ENCODE results near the gene ADK. TPM values are rescaled to one million over a fixed set of nuclear protein-coding genes. Genes with fewer than 3 reads are reported as not detected.

The ADK gene
- total RNA-seq, 3 donors from 2014 or later: 27.2 to 50.8 (median 40.0) TPM

DNA sequence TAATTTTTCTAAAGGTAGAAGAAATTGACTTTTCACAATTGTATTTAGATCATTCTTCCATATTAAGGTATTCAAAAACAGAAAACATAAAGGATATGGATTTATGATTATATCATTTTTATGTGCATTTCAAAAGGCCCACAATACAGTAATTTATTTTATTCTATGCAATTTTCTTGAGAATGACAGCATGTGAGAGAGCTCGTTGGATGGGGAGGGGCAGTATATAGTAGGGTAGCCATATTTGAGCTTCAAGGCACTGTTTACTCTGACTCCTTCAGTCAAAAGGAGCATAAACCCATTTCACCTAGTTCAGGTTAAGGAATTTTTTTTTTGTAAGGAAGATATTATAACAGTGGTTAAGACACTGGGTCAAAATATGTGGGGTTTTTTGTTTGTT lies 534.5 kb downstream of the ADK start:
- TF ChIP-seq, protein P1, sequence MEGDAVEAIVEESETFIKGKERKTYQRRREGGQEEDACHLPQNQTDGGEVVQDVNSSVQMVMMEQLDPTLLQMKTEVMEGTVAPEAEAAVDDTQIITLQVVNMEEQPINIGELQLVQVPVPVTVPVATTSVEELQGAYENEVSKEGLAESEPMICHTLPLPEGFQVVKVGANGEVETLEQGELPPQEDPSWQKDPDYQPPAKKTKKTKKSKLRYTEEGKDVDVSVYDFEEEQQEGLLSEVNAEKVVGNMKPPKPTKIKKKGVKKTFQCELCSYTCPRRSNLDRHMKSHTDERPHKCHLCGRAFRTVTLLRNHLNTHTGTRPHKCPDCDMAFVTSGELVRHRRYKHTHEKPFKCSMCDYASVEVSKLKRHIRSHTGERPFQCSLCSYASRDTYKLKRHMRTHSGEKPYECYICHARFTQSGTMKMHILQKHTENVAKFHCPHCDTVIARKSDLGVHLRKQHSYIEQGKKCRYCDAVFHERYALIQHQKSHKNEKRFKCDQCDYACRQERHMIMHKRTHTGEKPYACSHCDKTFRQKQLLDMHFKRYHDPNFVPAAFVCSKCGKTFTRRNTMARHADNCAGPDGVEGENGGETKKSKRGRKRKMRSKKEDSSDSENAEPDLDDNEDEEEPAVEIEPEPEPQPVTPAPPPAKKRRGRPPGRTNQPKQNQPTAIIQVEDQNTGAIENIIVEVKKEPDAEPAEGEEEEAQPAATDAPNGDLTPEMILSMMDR (IDR thresholded peaks at IDR 0.05): no peak
- TF ChIP-seq POLR2AphosphoS5 (IDR thresholded peaks at IDR 0.05) (no peak), POLR2A (IDR thresholded peaks at IDR 0.05) (no peak)
- intact Hi-C loops (cut with DNase I; ENCODE audit: low total_unique reads): no loop called here
- Histone ChIP-seq H3K27ac (no peak overlapping the region), H3K36me3 (no peaks in the 10 kb centered on the region), H3K27me3 (no peaks in the 10 kb centered on the region), H3K4me3 (no peak overlapping the region), H3K9me3 (no peaks in the 10 kb centered on the region), H3K4me1 (no peaks in the 10 kb centered on the region)
- no peak for DNase-seq (ENCODE audit: low spot score in 2 of 2)

DNA sequence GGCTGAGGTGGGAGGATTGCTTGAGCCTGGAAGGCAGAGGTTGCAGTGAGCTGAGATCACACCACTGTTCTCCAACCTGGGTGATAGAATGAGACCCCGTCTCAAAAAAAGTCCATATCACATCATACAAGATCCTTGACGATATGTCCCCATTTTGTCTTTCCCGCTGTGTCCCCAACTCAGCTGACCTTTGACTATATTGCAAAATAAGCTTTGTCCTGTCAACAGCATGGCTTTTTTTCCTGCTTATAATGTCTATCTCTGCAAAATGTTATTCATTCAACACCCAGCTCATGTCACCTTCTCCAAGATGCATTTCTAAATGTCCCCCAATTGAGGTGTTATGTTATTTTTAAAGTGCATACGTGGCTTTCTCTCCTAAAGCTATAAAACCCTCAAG lies 539.4 kb downstream of the ADK start:
- no peaks in the 10 kb centered on the region for H3K4me1 ChIP-seq
- H3K4me3 ChIP-seq: no peak overlapping the region
- intact Hi-C loops (cut with DNase I; ENCODE audit: low total_unique reads): no loop called here
- DNase-seq (ENCODE audit: low spot score in 2 of 2): no peak
- H3K27me3 ChIP-seq: no peaks in the 10 kb centered on the region
- H3K36me3 ChIP-seq: no peaks in the 10 kb centered on the region
- no peaks in the 10 kb centered on the region for H3K9me3 ChIP-seq
- TF ChIP-seq, protein P1 (IDR thresholded peaks at IDR 0.05): no peak
- no peak for TF ChIP-seq POLR2AphosphoS5 (IDR thresholded peaks at IDR 0.05)
- no peak for TF ChIP-seq POLR2A (IDR thresholded peaks at IDR 0.05)
- no peak overlapping the region for H3K27ac ChIP-seq

DNA sequence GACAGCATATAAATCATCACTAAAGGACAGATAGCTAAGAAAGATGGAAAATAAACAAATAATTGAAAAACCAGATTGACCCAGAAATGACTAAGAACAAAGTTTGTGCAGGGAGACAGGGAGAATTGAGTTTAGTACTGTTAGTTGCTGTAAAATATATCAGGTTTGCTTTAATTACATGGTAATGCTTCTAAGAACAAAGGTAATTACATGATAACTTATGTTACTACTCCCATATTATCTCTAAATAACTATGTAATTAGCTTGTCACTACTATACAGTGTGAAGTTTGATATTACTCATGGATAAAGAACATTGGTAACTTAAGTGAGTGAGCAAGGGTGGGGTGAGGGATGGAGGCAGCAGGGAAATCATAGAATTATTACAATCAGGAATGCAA lies 540.1 kb downstream of the ADK start:
- no peak for TF ChIP-seq POLR2A (IDR thresholded peaks at IDR 0.05)
- no peak for TF ChIP-seq POLR2AphosphoS5 (IDR thresholded peaks at IDR 0.05)
- TF ChIP-seq, protein P1 (IDR thresholded peaks at IDR 0.05): no peak
- no peaks in the 10 kb centered on the region for H3K4me1 ChIP-seq
- H3K27me3 ChIP-seq: no peaks in the 10 kb centered on the region
- intact Hi-C loops (cut with DNase I; ENCODE audit: low total_unique reads): no loop called here
- DNase-seq (ENCODE audit: low spot score in 2 of 2): no peak
- H3K4me3 ChIP-seq: no peak overlapping the region
- no peaks in the 10 kb centered on the region for H3K36me3 ChIP-seq
- no peak overlapping the region for H3K27ac ChIP-seq
- no peaks in the 10 kb centered on the region for H3K9me3 ChIP-seq

DNA sequence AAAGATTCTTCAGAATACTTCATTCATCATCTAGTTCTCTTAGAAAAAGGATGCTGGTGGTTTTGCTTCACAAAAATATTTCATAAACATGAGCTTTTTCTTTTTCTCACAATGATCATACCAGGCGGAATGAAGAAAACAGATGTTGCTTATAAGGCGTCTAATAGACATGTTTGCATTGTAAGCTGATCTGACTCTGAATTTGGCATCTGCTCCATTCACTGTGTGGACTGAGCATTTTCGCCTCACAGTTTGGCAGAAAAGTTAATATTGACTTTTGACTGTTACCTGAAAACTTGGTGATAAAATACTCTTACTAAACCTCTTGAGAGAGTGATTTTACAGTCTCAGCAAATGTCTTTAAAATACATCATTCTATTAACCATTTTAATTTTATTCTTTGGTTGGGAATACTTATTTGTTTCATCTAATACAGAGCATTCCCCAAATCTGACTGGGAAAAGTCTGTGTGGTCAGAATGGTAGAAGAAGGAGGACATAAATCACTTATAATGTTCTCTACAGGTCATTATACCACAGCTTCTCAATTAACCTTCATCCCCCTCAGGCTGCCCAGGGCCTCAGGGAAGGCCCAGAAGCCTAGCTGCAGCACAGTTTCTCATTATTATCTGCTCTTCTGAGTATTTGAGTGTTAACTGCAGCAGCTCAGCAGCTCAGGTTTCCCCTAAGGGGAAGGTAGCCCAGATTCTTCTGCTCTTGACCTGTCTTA lies 553.8 kb downstream of the ADK start:
- no peaks in the 10 kb centered on the region for H3K36me3 ChIP-seq

DNA sequence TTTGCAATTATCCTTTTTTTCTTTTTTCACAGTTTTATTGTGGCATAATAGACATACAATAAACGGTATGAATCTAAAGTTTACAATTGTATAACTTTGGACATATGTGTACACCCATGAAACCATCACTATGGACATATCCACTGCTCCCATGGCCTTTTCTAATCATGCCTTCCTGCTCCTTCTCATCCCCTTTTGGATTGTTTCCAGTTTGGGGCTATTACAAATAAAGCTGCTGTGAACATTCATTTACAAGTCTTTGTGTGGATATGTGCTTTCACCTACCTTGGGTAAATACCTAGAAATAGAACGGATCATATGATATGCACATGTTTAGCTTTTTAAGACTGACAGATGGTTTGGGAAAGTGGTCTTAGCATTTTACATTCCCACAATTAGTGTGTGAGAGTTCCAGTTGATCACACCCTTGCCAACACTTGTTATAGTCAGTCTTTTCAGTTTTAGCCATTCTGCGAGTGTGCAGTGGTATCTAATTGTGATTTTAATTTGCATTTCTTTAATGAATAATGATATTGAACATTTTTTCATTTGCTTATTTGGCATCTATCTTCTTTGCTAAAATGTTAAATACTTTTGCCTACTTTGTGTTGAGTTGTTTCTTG lies 554.4 kb downstream of the ADK start:
- Histone ChIP-seq H3K9me3 (no peaks in the 10 kb centered on the region), H3K36me3 (no peaks in the 10 kb centered on the region), H3K4me3 (no peak overlapping the region), H3K4me1 (no peaks in the 10 kb centered on the region), H3K27ac (no peak overlapping the region), H3K27me3 (no peaks in the 10 kb centered on the region)
- intact Hi-C loops (cut with DNase I; ENCODE audit: low total_unique reads): no loop called here
- no peak for DNase-seq (ENCODE audit: low spot score in 2 of 2)
- TF ChIP-seq POLR2A (IDR thresholded peaks at IDR 0.05) (no peak), POLR2AphosphoS5 (IDR thresholded peaks at IDR 0.05) (no peak)
- TF ChIP-seq, protein P1 (IDR thresholded peaks at IDR 0.05): no peak

More for the DNA sequence above, 553.8 kb downstream of the ADK start:
- no peak overlapping the region for H3K4me3 ChIP-seq
- intact Hi-C loops (cut with DNase I; ENCODE audit: low total_unique reads): no loop called here
- no peak for DNase-seq (ENCODE audit: low spot score in 2 of 2)
- no peaks in the 10 kb centered on the region for H3K4me1 ChIP-seq
- H3K27me3 ChIP-seq: no peaks in the 10 kb centered on the region
- TF ChIP-seq POLR2A (IDR thresholded peaks at IDR 0.05) (no peak), POLR2AphosphoS5 (IDR thresholded peaks at IDR 0.05) (no peak)
- TF ChIP-seq, protein P1 (IDR thresholded peaks at IDR 0.05): no peak
- no peak overlapping the region for H3K27ac ChIP-seq
- H3K9me3 ChIP-seq: no peaks in the 10 kb centered on the region

All from breast epithelium (tissue), 4 donors.